ENCODE measurements around the gene SF3A1.

- TF ChIP-seq CTCF (IDR thresholded peaks at IDR 0.05; ENCODE audit: low read depth, low read length): no peak
- TF ChIP-seq EZH2phosphoT487 (IDR thresholded peaks at IDR 0.05; ENCODE audit: low read depth): no peak
Measured at GRCh38 chr22:30380011-30380410, 23.3 kb upstream of the SF3A1 start.

All from OCI-LY3 (cell line).